Left lobe of liver (tissue), 2 donors: ENCODE measurements around the gene LRATD1. TPM values are rescaled to one million over a fixed set of nuclear protein-coding genes. Genes with fewer than 3 reads are reported as not detected.
"Not testable (repeated sequence)": the region's sequence is repeated elsewhere in the genome, so short reads cannot be mapped to it uniquely, and the experiment has no call there.

Source experiments
- ATAC-seq: fragments of 200-7000 bp; cut with Tn5 transposase; one replicate; pipeline ENCODE4 v1.9.1; 2020; ENCODE audit warnings: mild to moderate bottlenecking, moderate library complexity
- DNase-seq: peaks from one replicate; pipeline ENCODE4 v3.0.0-alpha.2; 2020; ENCODE audit warnings: low spot score
- total RNA-seq: library from RNA; stranded (reverse); gene quantifications from one replicate; pipeline ENCODE4 v1.2.1, GENCODE V29; 2021
- donor health status: DM: no; HTN: no; CAD: no; lungs with moderate emphysema.
- donor health status: DM: no; HTN: yes; CAD: no.

LRATD1 gene
- total RNA-seq = 1.6 TPM

GRCh38 chr2:14632133-14632936, at the start of gene LRATD1:
LRATD1 (plus strand) TSS chr2:14632717; CDS start chr2:14633980, 1,263 bp downstream.
- DNase-seq = peak; percentile 83
- ATAC-seq = peak; percentile 84

DNA sequence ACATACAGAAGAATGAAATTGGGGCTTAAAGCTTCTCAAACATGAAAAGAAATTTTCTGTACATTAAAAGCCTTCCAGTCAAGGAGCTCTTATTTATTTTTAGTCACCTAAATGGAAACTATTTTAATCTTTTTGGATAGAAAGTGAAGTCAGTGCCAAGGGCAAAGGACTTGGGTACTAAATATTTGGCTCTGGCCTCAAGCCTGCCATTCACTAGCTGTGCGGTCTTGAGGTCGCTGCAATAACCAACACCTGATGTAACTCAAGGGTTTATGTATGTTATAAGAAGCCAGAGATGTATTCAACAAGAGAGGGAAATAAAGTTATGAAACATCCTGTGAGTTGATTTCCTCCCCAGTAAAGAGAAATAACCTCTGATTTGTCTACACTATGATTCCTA, 49.5 kb upstream of the LRATD1 start:
- DNase-seq (no peak), ATAC-seq (no peak)

- DNase-seq (no peak), ATAC-seq (no peak)
Measured at GRCh38 chr2:14583802-14584201, 48.7 kb upstream of the LRATD1 start.

GRCh38 chr2:14587119-14587518, 45.4 kb upstream of the LRATD1 start:
- ATAC-seq = no peak
- no peak for DNase-seq

DNA sequence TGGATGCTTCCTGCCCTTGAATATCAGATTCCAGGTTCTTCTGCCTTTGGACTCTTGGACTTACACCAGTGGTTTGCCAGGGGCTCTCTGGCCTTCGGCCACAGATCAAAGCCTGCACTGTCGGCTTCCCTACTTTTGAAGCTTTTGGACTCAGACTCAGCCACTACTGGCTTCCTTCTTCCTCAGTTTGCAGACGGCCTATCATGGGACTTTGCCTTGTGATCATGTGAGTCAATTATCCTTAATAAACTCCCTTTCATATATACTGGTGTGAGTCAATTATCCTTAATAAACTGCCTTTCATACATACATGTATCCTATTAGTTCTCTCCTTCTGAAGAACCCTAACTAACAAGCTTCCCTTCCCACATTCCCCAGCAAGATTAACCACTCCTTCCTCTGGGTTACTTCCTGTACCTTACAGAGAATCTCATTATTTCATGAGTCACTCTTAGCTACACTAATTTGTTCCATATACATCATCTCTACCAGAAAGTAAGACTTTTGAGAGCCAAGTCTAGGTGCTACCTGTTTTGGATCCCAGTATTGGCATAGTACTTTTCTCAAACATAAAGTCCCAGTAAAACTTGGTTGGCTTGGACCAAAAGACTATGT, 31.3 kb upstream of the LRATD1 start:
- no peak for DNase-seq
- ATAC-seq = no peak

- no peak for ATAC-seq
Measured at GRCh38 chr2:14602309-14602708, 30.2 kb upstream of the LRATD1 start.

DNA sequence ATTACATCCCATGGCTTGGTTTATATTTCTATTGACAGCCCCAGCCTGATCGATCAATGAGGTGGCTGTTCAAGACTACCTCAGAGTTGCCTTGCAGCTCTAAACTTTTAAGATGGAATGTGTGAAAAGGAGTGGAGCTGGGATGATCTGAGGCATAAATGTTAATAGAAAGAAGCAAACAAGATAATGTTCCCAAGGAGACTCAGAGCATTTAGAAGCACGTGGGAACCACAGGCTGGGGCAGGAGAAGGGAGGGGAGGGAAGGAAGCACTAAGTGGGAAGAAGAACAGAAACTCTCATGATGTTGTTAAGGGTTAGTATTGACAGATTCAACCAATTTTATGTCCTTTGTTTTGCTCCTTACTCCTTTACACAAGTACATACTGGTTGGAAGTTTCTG, 28.8 kb upstream of the LRATD1 start:
- no peak for DNase-seq
- ATAC-seq = no peak

More at GRCh38 chr2:14602309-14602708, 30.2 kb upstream of the LRATD1 start:
- DNase-seq = no peak

- no peak for ATAC-seq
- DNase-seq = no peak
Measured at GRCh38 chr2:14608245-14608644, 24.3 kb upstream of the LRATD1 start.

- ATAC-seq (no peak), DNase-seq (no peak)
Measured at GRCh38 chr2:14614017-14614416, 18.5 kb upstream of the LRATD1 start.

DNA sequence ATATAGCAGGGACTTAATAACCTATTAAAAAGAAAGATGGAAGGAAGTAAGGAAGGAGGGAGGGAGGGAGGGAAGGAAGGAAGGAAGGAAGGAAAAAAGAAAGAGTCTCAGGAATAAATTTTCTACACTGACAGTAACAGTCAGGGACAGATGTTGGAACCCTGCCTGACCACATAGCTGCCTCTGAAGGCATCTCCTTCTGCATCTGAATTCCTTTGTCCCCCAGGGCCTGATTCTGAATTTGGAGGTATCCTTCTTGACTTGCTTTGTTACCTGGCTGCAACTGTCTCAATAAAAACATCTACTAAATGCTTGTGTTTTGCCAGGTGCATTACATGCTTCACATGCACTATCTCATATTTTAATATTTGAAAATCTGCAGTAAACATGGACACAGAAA, 17.4 kb upstream of the LRATD1 start:
- DNase-seq (no peak), ATAC-seq (no peak)

DNA sequence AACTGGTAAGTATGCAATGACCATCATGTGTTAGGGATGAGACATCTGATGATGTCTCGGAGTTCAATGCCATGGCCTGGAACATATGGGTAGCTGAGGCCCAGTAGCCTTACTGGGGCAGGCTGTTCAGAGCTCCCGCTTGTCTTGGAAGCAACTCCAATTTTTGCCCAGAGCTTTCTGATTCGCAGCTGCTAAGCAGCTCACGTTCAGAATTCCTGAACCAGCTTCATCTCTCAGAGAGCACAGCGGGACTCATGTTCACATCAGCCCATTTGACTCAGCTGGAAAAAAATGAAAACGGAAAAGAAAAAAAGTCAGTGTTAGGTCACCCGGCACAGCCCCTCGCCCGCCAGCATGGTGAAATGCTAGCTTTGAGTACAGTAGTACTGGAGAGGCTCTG, 16.8 kb upstream of the LRATD1 start:
- DNase-seq (no peak), ATAC-seq (no peak)

DNA sequence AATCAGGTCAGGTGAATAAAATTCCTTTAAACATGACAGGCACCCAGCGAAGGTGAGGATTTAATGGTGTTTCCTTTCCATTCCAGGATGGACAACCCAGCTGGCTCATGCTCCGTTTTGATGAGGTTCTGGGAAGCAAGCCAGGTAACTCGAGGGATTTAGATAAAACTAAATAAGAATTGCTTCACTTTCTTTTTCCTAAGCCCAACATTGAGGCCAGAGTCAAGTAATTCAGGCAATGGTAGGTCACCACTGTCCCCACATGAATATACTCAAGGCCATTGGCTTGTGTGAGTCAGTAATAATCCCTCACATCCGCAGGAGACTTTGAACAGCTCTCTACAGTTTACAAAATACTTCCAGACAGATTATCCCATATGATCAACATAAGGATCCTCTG, 16.2 kb upstream of the LRATD1 start:
- ATAC-seq = peak; percentile 44
- DNase-seq = no peak

- ATAC-seq = no peak
Measured at GRCh38 chr2:14616950-14617349, 15.6 kb upstream of the LRATD1 start.

DNA sequence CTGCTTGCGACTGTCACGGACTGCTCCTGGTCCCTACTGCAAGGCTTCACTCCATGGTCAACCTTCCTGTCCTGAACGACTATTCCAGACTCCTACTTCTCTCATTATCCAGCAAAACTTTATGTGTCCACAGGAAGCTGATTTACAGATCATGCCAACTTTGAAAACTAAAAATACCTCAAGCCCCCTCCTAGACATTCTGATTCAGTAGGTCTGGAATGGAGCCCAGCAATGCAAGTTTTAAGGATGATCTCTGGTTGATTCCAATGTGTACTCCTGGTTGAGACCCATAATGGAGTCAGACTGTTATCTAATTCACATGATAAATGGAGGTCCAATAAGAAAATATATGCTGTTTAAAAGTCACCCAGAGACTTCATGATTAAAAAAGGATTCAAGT, 13.1 kb upstream of the LRATD1 start:
- ATAC-seq (no peak), DNase-seq (no peak)

More at GRCh38 chr2:14616950-14617349, 15.6 kb upstream of the LRATD1 start:
- DNase-seq = no peak

GRCh38 chr2:14621114-14621513, 11.4 kb upstream of the LRATD1 start:
- ATAC-seq (no peak), DNase-seq (no peak)

DNA sequence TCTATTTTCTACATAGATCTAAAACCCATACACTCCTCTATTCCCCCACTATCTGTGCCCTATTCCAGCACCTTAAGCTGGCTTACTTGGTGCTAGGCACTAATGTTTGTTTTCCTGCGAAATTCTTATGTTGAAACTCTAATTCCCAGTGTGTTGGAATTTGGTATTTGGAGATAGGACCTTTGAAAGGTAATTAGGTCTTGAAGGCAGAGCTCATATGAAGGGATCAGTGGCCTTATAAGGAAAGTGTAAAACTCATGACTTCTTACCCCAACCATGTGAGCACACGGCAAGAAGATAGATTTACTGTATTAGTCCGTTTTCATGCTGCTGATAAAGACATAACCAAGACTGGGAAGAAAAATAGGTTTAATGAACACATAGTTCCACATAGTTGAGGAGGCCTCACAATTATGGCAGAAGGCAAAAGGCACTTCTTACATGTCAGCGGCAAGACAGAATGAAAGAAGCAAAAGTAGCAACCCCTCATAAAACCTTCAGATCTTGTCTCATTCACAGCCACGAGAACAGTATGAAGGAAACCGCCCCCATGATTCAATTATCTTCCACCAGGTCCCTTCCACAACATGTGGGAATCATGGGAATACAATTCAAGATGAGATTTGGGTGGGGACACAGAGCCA, 10.5 kb upstream of the LRATD1 start:
- DNase-seq (no peak), ATAC-seq (no peak)

DNA sequence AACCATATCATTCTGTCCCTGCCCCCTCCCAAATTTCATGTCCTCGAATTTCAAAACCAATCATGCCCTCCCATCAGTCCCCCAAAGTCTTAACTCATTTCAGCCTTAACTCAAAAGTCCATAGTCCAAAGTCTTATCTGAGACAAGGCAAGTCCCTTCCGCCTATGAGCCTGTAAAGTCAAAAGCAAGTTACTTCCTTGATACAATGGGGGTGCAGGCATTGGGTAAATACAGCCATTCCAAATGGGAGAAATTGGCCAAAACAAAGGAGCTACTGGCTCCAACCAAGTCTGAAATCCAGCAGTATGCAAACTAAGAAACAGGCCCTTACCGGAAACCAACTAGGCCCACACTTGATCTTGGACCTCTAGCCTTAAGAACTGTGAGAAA, 10.0 kb upstream of the LRATD1 start:
- not testable (repeated sequence) for DNase-seq, ATAC-seq

- no peak for ATAC-seq
- DNase-seq = no peak
Measured at GRCh38 chr2:14623237-14623636, 9.3 kb upstream of the LRATD1 start.

- ATAC-seq = no peak
Measured at GRCh38 chr2:14626873-14627272, 5.6 kb upstream of the LRATD1 start.

DNA sequence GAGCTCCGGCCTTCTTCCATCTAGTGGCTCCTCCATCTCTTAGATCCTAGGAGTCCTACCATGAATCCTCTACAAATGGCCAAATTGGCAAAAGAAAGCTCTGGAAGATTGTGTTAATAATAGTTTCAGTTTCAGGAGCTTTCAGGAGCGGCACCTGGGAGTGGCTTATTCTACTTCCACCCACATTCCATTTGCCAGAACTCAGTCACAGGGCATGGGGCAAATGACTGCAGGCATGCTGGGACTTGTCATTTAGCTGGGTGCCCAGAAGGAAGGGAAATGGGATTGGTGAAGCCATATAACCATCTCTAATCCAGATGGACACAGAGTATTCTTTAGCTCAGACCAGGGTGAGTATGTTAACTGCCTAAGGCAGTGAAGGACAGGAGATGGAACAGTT, 3.6 kb upstream of the LRATD1 start:
- no peak for ATAC-seq
- no peak for DNase-seq

More at GRCh38 chr2:14626873-14627272, 5.6 kb upstream of the LRATD1 start:
- no peak for DNase-seq

- ATAC-seq (no peak), DNase-seq (no peak)
Measured at GRCh38 chr2:14631406-14632040, 994 bp upstream of the LRATD1 start.
